NCI-H1694 (cell line): ENCODE data around the gene CDH19.

ENCODE experiments used
- DNase-seq: peaks from one replicate; lab custom pipeline; 2025; lab: John Stamatoyannopoulos, UW

Gene CDH19

GRCh38 chr18:66457245-66457644 lies 146.6 kb downstream of the CDH19 start:
- no peak for DNase-seq
